ENCODE data around the gene SLX9. TPM values are rescaled to one million over a fixed set of nuclear protein-coding genes. Genes with fewer than 3 reads are reported as not detected.

The SLX9 gene
- total RNA-seq, 1 donor from 2014 or later, result 38.8 TPM

- Histone ChIP-seq H3K36me3 (ENCODE audit: insufficient read depth, low read length) (no peaks in the 10 kb centered on the region), H3K27ac (ENCODE audit: low read depth, low read length) (no peak overlapping the region), H2AFZ (ENCODE audit: low read depth, low read length) (no peak overlapping the region), H3K4me1 (ENCODE audit: insufficient read depth, low read length) (peaks cover 10% of the 10 kb centered on the region), H3K27me3 (ENCODE audit: insufficient read depth, low read length) (peaks cover 24% of the 10 kb centered on the region), H3K4me2 (ENCODE audit: low read length) (no peak overlapping the region), H3K4me3 (ENCODE audit: insufficient read depth, low read depth, low read length) (no peak overlapping the region), H3K9me3 (ENCODE audit: insufficient read depth, low read depth, low read length) (no peaks in the 10 kb centered on the region), H3K79me2 (ENCODE audit: insufficient read depth, low read length) (no peaks in the 10 kb centered on the region), H4K20me1 (ENCODE audit: insufficient read depth, low read length) (peaks cover 4% of the 10 kb centered on the region), H3K9ac (ENCODE audit: low read length) (no peak overlapping the region)
- Mint-ChIP-seq H3K27me3 (ENCODE audit: low read depth, unreplicated experiment) (peaks cover 58% of the 10 kb centered on the region), H3K4me1 (ENCODE audit: low read depth, unreplicated experiment) (peaks cover 1% of the 10 kb centered on the region), H3K36me3 (ENCODE audit: low read depth, unreplicated experiment) (no peaks in the 10 kb centered on the region), H3K9me3 (ENCODE audit: unreplicated experiment) (no peaks in the 10 kb centered on the region), H3K4me3 (ENCODE audit: unreplicated experiment) (no peak overlapping the region), H3K27ac (ENCODE audit: unreplicated experiment) (no peak overlapping the region)
- TF ChIP-seq EZH2 (IDR thresholded peaks at IDR 0.05; ENCODE audit: insufficient read depth, low read length), result no peak
- TF ChIP-seq CTCF (IDR thresholded peaks at IDR 0.05; ENCODE audit: insufficient read depth, low read depth, low read length), result no peak
- no peak for FAIRE-seq
- DNase-seq (ENCODE audit: low read depth), result no peak
Measured at GRCh38 chr21:44910229-44911067, 29.4 kb upstream of the SLX9 start.

GRCh38 chr21:44911068-44911383, 28.8 kb upstream of the SLX9 start:
- Mint-ChIP-seq H3K9me3 (ENCODE audit: unreplicated experiment) (no peaks in the 10 kb centered on the region), H3K36me3 (ENCODE audit: low read depth, unreplicated experiment) (no peaks in the 10 kb centered on the region), H3K4me1 (ENCODE audit: low read depth, unreplicated experiment) (peaks cover 1% of the 10 kb centered on the region), H3K27me3 (ENCODE audit: low read depth, unreplicated experiment) (peaks cover 61% of the 10 kb centered on the region), H3K4me3 (ENCODE audit: unreplicated experiment) (no peak overlapping the region), H3K27ac (ENCODE audit: unreplicated experiment) (no peak overlapping the region)
- no peak for TF ChIP-seq CTCF (IDR thresholded peaks at IDR 0.05; ENCODE audit: insufficient read depth, low read depth, low read length)
- TF ChIP-seq EZH2 (IDR thresholded peaks at IDR 0.05; ENCODE audit: insufficient read depth, low read length), result no peak
- Histone ChIP-seq H3K4me2 (ENCODE audit: low read length) (no peak overlapping the region), H4K20me1 (ENCODE audit: insufficient read depth, low read length) (peaks cover 4% of the 10 kb centered on the region), H3K4me3 (ENCODE audit: insufficient read depth, low read depth, low read length) (no peak overlapping the region), H3K79me2 (ENCODE audit: insufficient read depth, low read length) (no peaks in the 10 kb centered on the region), H3K4me1 (ENCODE audit: insufficient read depth, low read length) (peaks cover 10% of the 10 kb centered on the region), H3K9ac (ENCODE audit: low read length) (no peak overlapping the region), H3K27me3 (ENCODE audit: insufficient read depth, low read length) (peaks cover 24% of the 10 kb centered on the region), H3K36me3 (ENCODE audit: insufficient read depth, low read length) (no peaks in the 10 kb centered on the region), H2AFZ (ENCODE audit: low read depth, low read length) (no peak overlapping the region), H3K27ac (ENCODE audit: low read depth, low read length) (no peak overlapping the region), H3K9me3 (ENCODE audit: insufficient read depth, low read depth, low read length) (no peaks in the 10 kb centered on the region)
- FAIRE-seq, result no peak
- DNase-seq (ENCODE audit: low read depth), result no peak

Measured in astrocyte (in vitro differentiated cells and primary cell).